CD14-positive monocyte (primary cell): ENCODE measurements around the gene TUSC2. TPM values are rescaled to one million over a fixed set of nuclear protein-coding genes. Genes with fewer than 3 reads are reported as not detected.

Experiments used
- DNase-seq, 3 donors: peaks; one replicate each; pipeline ENCODE4 v3.0.0-alpha.2; 2011 to 2022
- H2AFZ ChIP-seq: 2 replicates; pipeline ENCODE4 v1.6.0; 2012; ENCODE audit warnings: mild to moderate bottlenecking, low read depth, low read length, inconsistent platforms; ENCODE audit not compliant: insufficient read depth, poor library complexity, severe bottlenecking
- H3K27ac ChIP-seq, 2 donors: 1 replicate in 1 of 2; 2 replicates in 1 of 2; pipeline ENCODE4 v1.5.1; 2012 to 2013; ENCODE audit warnings: low read length in 2 of 2, control low read depth in 1 of 2, inconsistent platforms in 1 of 2, low read depth in 1 of 2, mild to moderate bottlenecking in 1 of 2
- H3K27me3 ChIP-seq, 2 donors: one replicate each; pipeline versions ENCODE4 v1.6.0 to v1.6.1; 2011 to 2013; ENCODE audit warnings: low read length in 2 of 2; ENCODE audit not compliant: control insufficient read depth in 2 of 2, insufficient read depth in 2 of 2
- H3K36me3 ChIP-seq, 2 donors: replicated peaks in 1 of 2; 1 replicate in 1 of 2; 2 replicates in 1 of 2; pipeline versions ENCODE4 v1.5.1 to v1.6.1; 2012 to 2013; ENCODE audit warnings: low read length in 2 of 2, control low read depth in 1 of 2, inconsistent platforms in 1 of 2, mild to moderate bottlenecking in 1 of 2; ENCODE audit not compliant: insufficient read depth in 2 of 2, control insufficient read depth in 1 of 2
- H3K4me1 ChIP-seq, 2 donors: 1 replicate in 1 of 2; 2 replicates in 1 of 2; pipeline versions ENCODE4 v1.5.1 to v1.6.1; 2012 to 2013; ENCODE audit warnings: low read length in 2 of 2, control low read depth in 1 of 2, inconsistent platforms in 1 of 2, mild to moderate bottlenecking in 1 of 2, moderate library complexity in 1 of 2; ENCODE audit not compliant: insufficient read depth in 2 of 2, control insufficient read depth in 1 of 2
- H3K4me2 ChIP-seq: replicated peaks from 2 replicates; pipeline ENCODE3; 2012; ENCODE audit warnings: low read length, moderate library complexity, mild to moderate bottlenecking; ENCODE audit not compliant: poor library complexity, severe bottlenecking; ENCODE audit errors: extremely low read depth
- H3K4me3 ChIP-seq, 3 experiments: fragments of 200-600 bp in 1 of 3; sonication (generic) in 1 of 3; replicated peaks in 1 of 3; 1 replicate in 2 of 3; 2 replicates in 1 of 3; pipeline ENCODE4 v1.5.1; 2011 to 2013; ENCODE audit warnings: low read length in 3 of 3, mild to moderate bottlenecking in 3 of 3, control low read depth in 2 of 3, low read depth in 2 of 3, inconsistent platforms in 1 of 3, moderate library complexity in 1 of 3
- H3K79me2 ChIP-seq: 2 replicates; pipeline ENCODE4 v1.6.0; 2012; ENCODE audit warnings: mild to moderate bottlenecking, control low read depth, inconsistent platforms, low read length, moderate library complexity; ENCODE audit not compliant: insufficient read depth
- H3K9ac ChIP-seq: 2 replicates; pipeline ENCODE4 v1.6.0; 2017; ENCODE audit warnings: low read length, mild to moderate bottlenecking; ENCODE audit not compliant: insufficient read depth, poor library complexity, severe bottlenecking
- H3K9me3 ChIP-seq, 2 donors: replicated peaks in 1 of 2; 1 replicate in 1 of 2; 2 replicates in 1 of 2; pipeline versions ENCODE4 v1.5.1 to v1.6.1; 2012 to 2013; ENCODE audit warnings: low read length in 2 of 2, control low read depth in 1 of 2; ENCODE audit not compliant: control insufficient read depth in 1 of 2, insufficient read depth in 1 of 2
- H4K20me1 ChIP-seq: 2 replicates; pipeline ENCODE4 v1.6.0; 2012; ENCODE audit warnings: mild to moderate bottlenecking, low read length, control low read depth, moderate library complexity; ENCODE audit not compliant: insufficient read depth
- H3K27ac Mint-ChIP-seq, 7 donors: one replicate each; pipeline ENCODE4 v1.8.0; 2020; ENCODE audit warnings: mild to moderate bottlenecking in 7 of 7, mixed read lengths in 7 of 7, moderate library complexity in 6 of 7, inconsistent platforms in 2 of 7
- H3K27me3 Mint-ChIP-seq, 3 donors: one replicate each; pipeline ENCODE4 v1.8.0; 2021 to 2022; ENCODE audit warnings: low read depth in 3 of 3, mild to moderate bottlenecking in 3 of 3, mixed read lengths in 3 of 3, moderate library complexity in 3 of 3, inconsistent platforms in 1 of 3
- H3K36me3 Mint-ChIP-seq, 2 donors: one replicate each; pipeline ENCODE4 v1.8.0; 2020; ENCODE audit warnings: mixed read lengths in 2 of 2, inconsistent platforms in 1 of 2, mild to moderate bottlenecking in 1 of 2
- H3K4me1 Mint-ChIP-seq: one replicate; pipeline ENCODE4 v1.8.0; 2020; ENCODE audit warnings: mild to moderate bottlenecking, mixed read lengths
- H3K4me3 Mint-ChIP-seq, 2 donors: one replicate each; pipeline ENCODE4 v1.8.0; 2020; ENCODE audit warnings: mild to moderate bottlenecking in 2 of 2, mixed read lengths in 2 of 2, moderate library complexity in 1 of 2
- H3K9me3 Mint-ChIP-seq, 7 donors: one replicate each; pipeline ENCODE4 v1.8.0; 2020 to 2022; ENCODE audit warnings: mixed read lengths in 7 of 7, mild to moderate bottlenecking in 6 of 7, moderate library complexity in 6 of 7, inconsistent platforms in 2 of 7
- CTCF ChIP-seq: fragments of 200-600 bp; IDR thresholded peaks from one replicate; pipeline ENCODE4 v1.8.0; 2022; ENCODE audit warnings: antibody characterized with exemption, mild to moderate bottlenecking
- WGBS: methylation state at CpG from one replicate; pipeline ENCODE4 v1.1.5; 2013; ENCODE audit warnings: missing lambda C conversion rate; ENCODE audit not compliant: insufficient coverage; 5-methylcytosine and 5-hydroxymethylcytosine counted together
- intact Hi-C, 2 donors: fragments of 100-400 bp; cut with micrococcal nuclease; formaldehyde crosslinking; loops; one replicate each; pipeline versions ENCODE4 v1.15.0 to v1.15.1; 2023
- polyA plus RNA-seq, 3 donors: library from polyadenylated mRNA; depleted of rRNA in 1 of 3; unstranded in 2 of 3; stranded (reverse) in 1 of 3; fragments of 300-500 nt in 2 of 3; fragments of >200 nt in 1 of 3; fragmentation: Illumina TruSeq in 2 of 3; gene quantifications; 1 replicate in 2 of 3; 2 replicates in 1 of 3; pipeline ENCODE4 v1.2.3, GENCODE V29; 2012 to 2021

TUSC2 gene
- polyA plus RNA-seq, 3 donors = 22.6 to 55.7 (median 47.0) TPM

GRCh38 chr3:50364573-50365079 is 36.6 kb upstream of the TUSC2 start:
- Histone ChIP-seq H4K20me1 (no peaks in the 10 kb centered on the region), H3K9ac (no peak overlapping the region), H3K27me3 (peaks cover 0 to 12% of the 10 kb centered on the region in 2 donors), H3K9me3 (no peaks in the 10 kb centered on the region), H2AFZ (peak overlapping the region; percentile 77), H3K4me1 (peaks cover 15 to 19% of the 10 kb centered on the region in 2 donors), H3K79me2 (no peaks in the 10 kb centered on the region), H3K4me3 (peak overlapping the region; percentile 23 to 77 (median 45)), H3K36me3 (no peaks in the 10 kb centered on the region), H3K4me2 (peak overlapping the region; percentile 91), H3K27ac (no peak overlapping the region)
- intact Hi-C loops = no loop called here
- H3K4me3 Mint-ChIP-seq = peak overlapping the region; percentile 77 to 87
- peaks cover 0 to 3% (median 0%) of the 10 kb centered on the region in 7 donors for H3K9me3 Mint-ChIP-seq
- no peak overlapping the region for H3K27ac Mint-ChIP-seq
- peaks cover 11 to 26% (median 12%) of the 10 kb centered on the region in 3 donors for H3K27me3 Mint-ChIP-seq
- TF ChIP-seq CTCF = no peak
- no peaks in the 10 kb centered on the region for H3K36me3 Mint-ChIP-seq
- H3K4me1 Mint-ChIP-seq = peaks cover 17% of the 10 kb centered on the region
- WGBS = 13% methylated on average over 39 of the region's 48 CpGs
- no peak for DNase-seq

- peaks cover 14 to 29% of the 10 kb centered on the region in 2 donors for H3K36me3 Mint-ChIP-seq
- intact Hi-C loops = loop anchor here (1.0 to 10.0 kb wide), 4 partner anchors 8 to 1035 kb away; partner anchors contain the start of genes MAPKAPK3 (in 1 of the 2), MON1A (in 1 of the 2) and RBM15B (in 1 of the 2)
- no peak for TF ChIP-seq CTCF
- Histone ChIP-seq H3K4me1 (peaks cover 48 to 51% of the 10 kb centered on the region in 2 donors), H3K4me3 (peak overlapping the region in 1 of 3 experiments; percentile 91), H3K27me3 (peaks cover 0 to 6% of the 10 kb centered on the region in 2 donors), H4K20me1 (peaks cover 43% of the 10 kb centered on the region), H3K9me3 (no peaks in the 10 kb centered on the region), H3K27ac (no peak overlapping the region), H3K4me2 (peak overlapping the region; percentile 98), H2AFZ (peak overlapping the region; percentile 94), H3K79me2 (peaks cover 47% of the 10 kb centered on the region), H3K9ac (no peak overlapping the region), H3K36me3 (peaks cover 23 to 35% of the 10 kb centered on the region in 2 donors)
- peaks cover 0 to 11% (median 6%) of the 10 kb centered on the region in 3 donors for H3K27me3 Mint-ChIP-seq
- peaks cover 49% of the 10 kb centered on the region for H3K4me1 Mint-ChIP-seq
- no peak for DNase-seq
- peak overlapping the region in 5 of 7 donors; percentile 42 to 95 (median 86) for H3K27ac Mint-ChIP-seq
- H3K4me3 Mint-ChIP-seq = peak overlapping the region; percentile 90 to 95
- peaks cover 0 to 3% (median 0%) of the 10 kb centered on the region in 7 donors for H3K9me3 Mint-ChIP-seq
- WGBS = 27% methylated on average over 6 of the region's 8 CpGs
These were observed 31.7 kb upstream of the TUSC2 start for GRCh38 chr3:50359760-50360110.
